GM06990 (cell line): ENCODE data around the gene AOC3.

Experiments
- DNase-seq: peaks from one replicate; pipeline ENCODE4 v3.0.0-alpha.2; 2011; ENCODE audit not compliant: insufficient read length; ENCODE audit errors: extremely low read depth
- H3K27me3 ChIP-seq: replicated peaks from 2 replicates; pipeline ENCODE4 v1.6.0; 2011; ENCODE audit warnings: low read length; ENCODE audit not compliant: control insufficient read depth, insufficient read depth
- H3K36me3 ChIP-seq: 2 replicates; pipeline ENCODE4 v1.5.1; 2011; ENCODE audit warnings: low read length; ENCODE audit not compliant: control insufficient read depth, insufficient read depth
- H3K4me3 ChIP-seq: replicated peaks from 2 replicates; pipeline ENCODE4 v1.5.1; 2011; ENCODE audit warnings: low read depth, mild to moderate bottlenecking, control low read depth, low read length
- CTCF ChIP-seq: IDR thresholded peaks from 2 replicates; pipeline ENCODE4 v1.5.1; 2011; ENCODE audit warnings: low read length, control low read depth, mild to moderate bottlenecking, inconsistent platforms; ENCODE audit not compliant: insufficient read depth, poor library complexity, severe bottlenecking

AOC3 gene

DNA sequence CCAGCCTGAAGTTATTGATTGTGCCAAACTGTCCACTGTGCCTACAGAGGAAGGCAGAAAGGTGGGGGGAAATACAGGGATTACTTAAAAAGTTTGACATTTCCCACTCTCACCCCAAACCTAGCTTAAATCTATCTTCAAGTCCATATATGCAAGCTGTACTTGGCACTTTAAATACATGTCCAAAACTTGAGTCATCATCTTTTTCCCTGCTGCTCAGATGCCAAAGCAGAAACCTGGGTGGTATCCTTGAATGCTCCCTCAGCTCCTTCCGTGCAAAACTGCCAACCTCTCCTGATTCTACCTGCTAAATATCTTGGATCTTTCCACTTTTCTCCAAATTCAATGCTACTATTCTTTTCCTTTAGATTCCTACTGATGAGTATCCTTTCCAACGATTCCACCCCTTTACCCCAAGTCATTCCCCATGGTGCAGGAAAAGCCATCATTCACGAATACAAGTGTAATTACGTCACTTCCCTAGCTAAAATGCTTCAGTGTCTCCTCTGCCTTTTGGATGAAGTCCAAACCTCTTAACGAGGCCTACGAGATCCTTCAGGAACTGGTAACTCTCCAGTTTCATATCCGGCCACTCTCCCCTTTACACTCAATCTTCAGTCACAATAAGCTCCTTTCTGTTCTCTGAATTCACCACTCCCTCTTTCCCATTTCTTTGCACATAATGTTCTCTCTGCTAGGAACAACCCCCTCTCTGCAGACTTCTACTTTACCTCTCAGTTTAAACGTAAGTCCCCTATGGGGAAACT is 36.2 kb upstream of the AOC3 start:
- DNase-seq: no peak
- Histone ChIP-seq H3K36me3 (peaks cover 25% of the 10 kb centered on the region), H3K4me3 (no peak overlapping the region), H3K27me3 (no peaks in the 10 kb centered on the region)
- no peak for TF ChIP-seq CTCF

- TF ChIP-seq CTCF: no peak
- no peaks in the 10 kb centered on the region for H3K27me3 ChIP-seq
- no peak for DNase-seq
- peaks cover 25% of the 10 kb centered on the region for H3K36me3 ChIP-seq
- no peak overlapping the region for H3K4me3 ChIP-seq
These were observed 33.1 kb upstream of the AOC3 start for GRCh38 chr17:42817866-42818265.

- no peak for TF ChIP-seq CTCF
- Histone ChIP-seq H3K4me3 (no peak overlapping the region), H3K27me3 (no peaks in the 10 kb centered on the region), H3K36me3 (peaks cover 25% of the 10 kb centered on the region)
- no peak for DNase-seq
These were observed 32.6 kb upstream of the AOC3 start for GRCh38 chr17:42818379-42818778.

GRCh38 chr17:42819939-42820535 is 31.0 kb upstream of the AOC3 start:
- DNase-seq: no peak
- TF ChIP-seq CTCF: peak; percentile 85
- no peaks in the 10 kb centered on the region for H3K27me3 ChIP-seq
- H3K4me3 ChIP-seq: no peak overlapping the region
- peaks cover 19% of the 10 kb centered on the region for H3K36me3 ChIP-seq

GRCh38 chr17:42821176-42821575 is 29.8 kb upstream of the AOC3 start:
- TF ChIP-seq CTCF: no peak

DNA sequence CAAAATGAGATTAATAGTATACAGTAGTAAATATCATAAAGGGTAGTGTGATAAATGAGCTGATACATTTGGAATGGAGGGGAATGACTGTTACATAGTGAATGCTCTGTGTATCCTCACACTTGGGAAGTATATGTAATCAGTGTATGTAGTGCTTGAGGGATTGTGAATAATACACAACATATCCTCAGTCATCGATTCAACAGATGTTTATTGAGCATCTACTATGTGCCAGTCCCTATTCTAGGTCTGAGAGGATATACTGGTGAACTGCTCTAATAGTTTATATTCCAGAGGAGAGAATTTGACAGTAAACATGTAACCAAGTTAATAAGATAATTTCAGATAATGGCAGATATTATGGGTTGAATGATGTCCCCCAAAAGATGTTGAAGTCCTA is 23.5 kb upstream of the AOC3 start:
- Histone ChIP-seq H3K4me3 (no peak overlapping the region), H3K27me3 (no peaks in the 10 kb centered on the region), H3K36me3 (no peaks in the 10 kb centered on the region)
- no peak for DNase-seq
- no peak for TF ChIP-seq CTCF

More at GRCh38 chr17:42821176-42821575, 29.8 kb upstream of the AOC3 start:
- Histone ChIP-seq H3K27me3 (no peaks in the 10 kb centered on the region), H3K36me3 (peaks cover 14% of the 10 kb centered on the region), H3K4me3 (no peak overlapping the region)
- no peak for DNase-seq
